GM13976 (cell line): ENCODE measurements around the gene KCTD11.

Experiments used
- DNase-seq: peaks from one replicate; pipeline ENCODE4 v3.0.0; 2012; ENCODE audit warnings: low spot score
- in situ Hi-C: fragments of 300-500 bp; cut with MboI; formaldehyde crosslinking; loops from one replicate; pipeline ENCODE4 v1.12.0; 2022; ENCODE audit warnings: low sequenced_read_pairs, mixed read lengths, inconsistent platforms; ENCODE audit not compliant: unreplicated experiment
- TF ChIP-seq, protein P1 (sequence below): IDR thresholded peaks from 2 replicates; pipeline ENCODE4 v1.5.1; 2012; ENCODE audit warnings: borderline replicate concordance, mild to moderate bottlenecking; ENCODE audit not compliant: insufficient read depth; ENCODE audit errors: extremely low read depth, missing control alignments, control extremely low read depth

The KCTD11 gene

GRCh38 chr17:7380321-7380720 lies 28.4 kb downstream of the KCTD11 start:
- DNase-seq, result no peak
- TF ChIP-seq, protein P1, sequence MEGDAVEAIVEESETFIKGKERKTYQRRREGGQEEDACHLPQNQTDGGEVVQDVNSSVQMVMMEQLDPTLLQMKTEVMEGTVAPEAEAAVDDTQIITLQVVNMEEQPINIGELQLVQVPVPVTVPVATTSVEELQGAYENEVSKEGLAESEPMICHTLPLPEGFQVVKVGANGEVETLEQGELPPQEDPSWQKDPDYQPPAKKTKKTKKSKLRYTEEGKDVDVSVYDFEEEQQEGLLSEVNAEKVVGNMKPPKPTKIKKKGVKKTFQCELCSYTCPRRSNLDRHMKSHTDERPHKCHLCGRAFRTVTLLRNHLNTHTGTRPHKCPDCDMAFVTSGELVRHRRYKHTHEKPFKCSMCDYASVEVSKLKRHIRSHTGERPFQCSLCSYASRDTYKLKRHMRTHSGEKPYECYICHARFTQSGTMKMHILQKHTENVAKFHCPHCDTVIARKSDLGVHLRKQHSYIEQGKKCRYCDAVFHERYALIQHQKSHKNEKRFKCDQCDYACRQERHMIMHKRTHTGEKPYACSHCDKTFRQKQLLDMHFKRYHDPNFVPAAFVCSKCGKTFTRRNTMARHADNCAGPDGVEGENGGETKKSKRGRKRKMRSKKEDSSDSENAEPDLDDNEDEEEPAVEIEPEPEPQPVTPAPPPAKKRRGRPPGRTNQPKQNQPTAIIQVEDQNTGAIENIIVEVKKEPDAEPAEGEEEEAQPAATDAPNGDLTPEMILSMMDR, result no peak
- in situ Hi-C loops, result no loop called here

GRCh38 chr17:7380855-7381683 lies 29.1 kb downstream of the KCTD11 start, which contains the start of gene TNK1:
Gene TNK1, plus strand, starts transcription at chr17:7381089. Its CDS starts 1,838 bp downstream, at chr17:7382927.
- TF ChIP-seq, protein P1, result no peak
- in situ Hi-C loops, result no loop called here
- no peak for DNase-seq

DNA sequence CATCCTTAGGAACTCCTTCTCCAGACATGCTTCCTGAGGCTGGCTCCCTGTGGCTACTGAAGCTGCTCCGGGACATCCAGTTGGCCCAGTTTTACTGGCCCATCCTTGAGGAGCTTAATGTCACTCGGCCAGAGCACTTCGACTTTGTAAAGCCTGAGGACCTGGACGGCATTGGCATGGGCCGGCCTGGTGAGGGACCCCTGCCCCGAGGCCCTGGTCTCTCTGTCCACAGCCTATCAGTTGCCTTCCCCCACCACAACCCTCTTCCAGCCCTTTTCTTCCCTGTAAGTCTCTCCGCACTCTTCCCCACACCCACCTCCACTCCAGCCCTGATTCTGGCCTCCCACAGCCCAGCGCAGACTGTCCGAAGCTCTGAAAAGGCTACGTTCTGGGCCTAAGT lies 30.9 kb downstream of the KCTD11 start:
- in situ Hi-C loops, result no loop called here
- TF ChIP-seq, protein P1, result no peak
- no peak for DNase-seq

GRCh38 chr17:7383371-7383741 lies 31.4 kb downstream of the KCTD11 start:
- TF ChIP-seq, protein P1, result no peak
- DNase-seq, result no peak
- in situ Hi-C loops, result no loop called here

DNA sequence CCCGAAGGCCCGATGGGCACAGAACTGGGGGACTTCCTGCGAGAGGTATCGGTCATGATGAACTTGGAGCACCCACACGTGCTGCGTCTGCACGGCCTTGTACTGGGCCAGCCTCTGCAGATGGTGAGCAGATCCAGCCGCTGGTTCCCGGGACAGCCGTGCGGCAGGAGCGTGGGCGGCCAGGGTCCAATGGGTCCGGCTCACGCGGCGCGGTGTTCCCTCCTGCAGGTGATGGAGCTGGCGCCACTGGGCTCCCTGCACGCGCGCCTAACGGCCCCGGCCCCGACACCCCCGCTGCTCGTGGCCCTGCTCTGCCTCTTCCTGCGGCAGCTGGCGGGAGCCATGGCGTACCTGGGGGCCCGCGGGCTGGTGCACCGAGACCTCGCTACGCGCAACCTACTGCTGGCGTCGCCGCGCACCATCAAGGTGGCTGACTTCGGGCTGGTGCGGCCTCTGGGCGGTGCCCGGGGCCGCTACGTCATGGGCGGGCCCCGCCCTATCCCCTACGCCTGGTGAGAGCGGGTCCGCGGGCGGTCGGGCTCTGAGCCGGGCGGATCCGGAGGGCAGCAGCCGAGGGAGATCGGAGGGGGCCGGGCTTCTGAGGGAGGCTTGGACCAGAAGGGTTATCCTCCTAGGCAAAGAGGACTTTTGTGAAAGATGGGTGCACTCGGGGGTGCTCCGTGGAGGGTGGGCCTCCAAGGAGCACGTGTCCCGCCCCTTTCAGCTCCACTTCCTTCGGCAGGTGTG lies 32.0 kb downstream of the KCTD11 start:
- DNase-seq, result peak; percentile 94
- TF ChIP-seq, protein P1, result no peak
- in situ Hi-C loops, result no loop called here

DNA sequence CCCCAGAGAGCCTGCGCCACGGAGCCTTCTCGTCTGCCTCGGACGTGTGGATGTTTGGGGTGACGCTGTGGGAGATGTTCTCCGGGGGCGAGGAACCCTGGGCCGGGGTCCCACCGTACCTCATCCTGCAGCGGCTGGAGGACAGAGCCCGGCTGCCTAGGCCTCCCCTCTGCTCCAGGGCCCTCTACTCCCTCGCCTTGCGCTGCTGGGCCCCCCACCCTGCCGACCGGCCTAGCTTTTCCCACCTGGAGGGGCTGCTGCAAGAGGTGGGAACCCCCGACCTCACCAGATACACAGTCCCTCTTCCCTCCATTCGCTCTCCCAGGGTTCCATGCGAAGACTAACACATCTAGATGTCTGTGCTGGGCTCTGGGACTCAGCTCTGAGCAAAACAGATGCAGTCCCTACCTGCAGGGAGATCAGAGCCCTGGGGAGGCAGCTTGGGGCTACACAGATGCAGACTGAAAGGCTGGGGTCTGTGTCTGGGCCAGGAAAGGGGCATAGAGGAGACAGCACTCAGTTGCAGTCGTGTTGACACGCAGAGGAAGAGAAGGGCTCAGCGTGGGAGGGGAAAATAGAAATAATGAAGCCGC lies 32.6 kb downstream of the KCTD11 start:
- TF ChIP-seq, protein P1, result no peak
- DNase-seq, result no peak
- in situ Hi-C loops, result no loop called here
